B cell (primary cell): ENCODE results near the gene TGFBR3L. TPM values are rescaled to one million over a fixed set of nuclear protein-coding genes. Genes with fewer than 3 reads are reported as not detected.

ENCODE experiments used
- ATAC-seq: fragments of 200-7000 bp; cut with Tn5 transposase; one replicate; pipeline ENCODE4 v1.10.0; 2021; ENCODE audit warnings: low read depth, mild to moderate bottlenecking, moderate number of reproducible peaks, moderate library complexity
- CTCF ChIA-PET: fragments of 350-600 bp; sonication (Branson Sonifier 250); formaldehyde crosslinking; loops from one replicate; lab custom pipeline; 2021; ENCODE audit warnings: antibody characterized with exemption, inconsistent platforms; lab: Charles Lee
- POLR2A ChIA-PET: fragments of 350-600 bp; sonication (Branson Sonifier 250); formaldehyde crosslinking; loops from one replicate; lab custom pipeline; 2021; ENCODE audit warnings: antibody characterized with exemption; lab: Charles Lee
- DNase-seq: peaks from one replicate; pipeline ENCODE4 v3.0.0; 2013
- H2AFZ ChIP-seq: 2 replicates; pipeline ENCODE4 v1.6.1; 2012; ENCODE audit warnings: mild to moderate bottlenecking, low read depth, low read length; ENCODE audit not compliant: insufficient read depth, poor library complexity, severe bottlenecking
- H3K27ac ChIP-seq, 2 donors: 1 replicate in 1 of 2; 2 replicates in 1 of 2; pipeline ENCODE4 v1.5.1; 2012 to 2013; ENCODE audit warnings: low read length in 2 of 2, mild to moderate bottlenecking in 2 of 2, moderate library complexity in 1 of 2
- H3K27me3 ChIP-seq, 4 experiments: fragments of 200-600 bp in 1 of 4; sonication (generic) in 1 of 4; replicated peaks in 1 of 4; 1 replicate in 2 of 4; 2 replicates in 2 of 4; pipeline versions ENCODE4 v1.6.1 to v1.7.0; 2013 to 2016; ENCODE audit warnings: low read length in 3 of 4, mild to moderate bottlenecking in 2 of 4, mixed read lengths in 1 of 4, moderate library complexity in 1 of 4; ENCODE audit not compliant: insufficient read depth in 4 of 4, control insufficient read depth in 3 of 4; ENCODE audit errors: control extremely low read depth in 1 of 4
- H3K36me3 ChIP-seq, 2 experiments: replicated peaks in 1 of 2; 1 replicate in 1 of 2; 2 replicates in 1 of 2; pipeline versions ENCODE4 v1.6.1 to v1.7.1; 2013; ENCODE audit warnings: low read length in 1 of 2; ENCODE audit not compliant: insufficient read depth in 2 of 2, control insufficient read depth in 1 of 2; ENCODE audit errors: control extremely low read depth in 1 of 2, extremely low read depth in 1 of 2
- H3K4me1 ChIP-seq, 2 donors: fragments of 200-600 bp in 1 of 2; sonication (generic) in 1 of 2; 1 replicate in 1 of 2; 2 replicates in 1 of 2; pipeline versions ENCODE4 v1.5.1 to v1.6.1; 2013 to 2017; ENCODE audit warnings: low read length in 2 of 2; ENCODE audit not compliant: control insufficient read depth in 2 of 2, insufficient read depth in 2 of 2
- H3K4me2 ChIP-seq: replicated peaks from 2 replicates; pipeline ENCODE3; 2012; ENCODE audit warnings: mild to moderate bottlenecking, low read depth, low read length; ENCODE audit not compliant: poor library complexity, severe bottlenecking
- H3K4me3 ChIP-seq, 5 experiments: fragments of 200-600 bp in 1 of 5; sonication (generic) in 1 of 5; 1 replicate in 3 of 5; 2 replicates in 2 of 5; pipeline versions ENCODE4 v1.5.1 to v1.7.0; 2011 to 2016; ENCODE audit warnings: low read length in 4 of 5, mild to moderate bottlenecking in 4 of 5, low read depth in 2 of 5, control low read depth in 1 of 5, moderate library complexity in 1 of 5; ENCODE audit not compliant: insufficient read depth in 1 of 5; ENCODE audit errors: control extremely low read depth in 1 of 5, extremely low read depth in 1 of 5
- H3K79me2 ChIP-seq: fragments of 200-600 bp; sonication (generic); one replicate; pipeline ENCODE4 v1.6.0; 2016; ENCODE audit warnings: low read length; ENCODE audit not compliant: control insufficient read depth, insufficient read depth
- H3K9ac ChIP-seq: fragments of 200-600 bp; sonication (generic); 2 replicates; pipeline ENCODE4 v1.6.1; 2017; ENCODE audit warnings: mild to moderate bottlenecking, low read length, moderate library complexity
- H3K9me3 ChIP-seq, 3 donors: one replicate each; pipeline versions ENCODE4 v1.6.1 to v1.7.1; 2013; ENCODE audit warnings: low read length in 2 of 3; ENCODE audit not compliant: control insufficient read depth in 2 of 3, insufficient read depth in 1 of 3; ENCODE audit errors: control extremely low read depth in 1 of 3
- H4K20me1 ChIP-seq: 2 replicates; pipeline ENCODE4 v1.6.0; 2012; ENCODE audit warnings: mild to moderate bottlenecking, low read length; ENCODE audit not compliant: insufficient read depth, control insufficient read depth, poor library complexity, severe bottlenecking
- H3K27ac Mint-ChIP-seq: one replicate; pipeline ENCODE4 v1.8.0; 2021; ENCODE audit warnings: mixed read lengths
- H3K27me3 Mint-ChIP-seq: one replicate; pipeline ENCODE4 v1.8.0; 2021; ENCODE audit warnings: mixed read lengths
- H3K4me1 Mint-ChIP-seq: one replicate; pipeline ENCODE4 v1.8.0; 2021; ENCODE audit warnings: mixed read lengths
- H3K4me3 Mint-ChIP-seq: one replicate; pipeline ENCODE4 v1.8.0; 2021; ENCODE audit warnings: mixed read lengths
- H3K9me3 Mint-ChIP-seq: one replicate; pipeline ENCODE4 v1.8.0; 2022; ENCODE audit warnings: mixed read lengths; ENCODE audit not compliant: insufficient read depth
- EZH2 ChIP-seq: IDR thresholded peaks from 2 replicates; pipeline ENCODE4 v1.6.1; 2012; ENCODE audit warnings: borderline replicate concordance, low read depth, mild to moderate bottlenecking, moderate library complexity, low read length; ENCODE audit not compliant: insufficient read depth, poor library complexity, severe bottlenecking
- WGBS: methylation state at CpG from one replicate; pipeline ENCODE4 v1.1.5; 2013; ENCODE audit warnings: missing lambda C conversion rate; ENCODE audit not compliant: insufficient coverage; 5-methylcytosine and 5-hydroxymethylcytosine counted together
- intact Hi-C: fragments of 100-400 bp; cut with micrococcal nuclease; formaldehyde crosslinking; loops from one replicate; pipeline ENCODE4 v1.10.0; 2022
- polyA plus RNA-seq: library from polyadenylated mRNA; depleted of rRNA; stranded (reverse); fragments of >200 nt; gene quantifications from 2 replicates; pipeline ENCODE4 v1.2.3, GENCODE V29; 2012
- total RNA-seq, 2 donors: library from RNA; stranded (reverse); fragments of 120-200 nt in 1 of 2; gene quantifications; 1 replicate in 1 of 2; 2 replicates in 1 of 2; pipeline versions ENCODE4 v1.2.3 to v1.2.4, GENCODE V29; 2013 to 2022
- TF ChIP-seq, protein P1 (sequence below): fragments of 200-600 bp; IDR thresholded peaks from one replicate; pipeline ENCODE4 v1.8.0; 2022; ENCODE audit warnings: antibody characterized with exemption, mild to moderate bottlenecking

Gene TGFBR3L
- total and polyA plus RNA-seq, 2 donors (not counting 1 experiment from before 2014, with no cell fraction given), result 0.21 to 0.22 TPM

DNA sequence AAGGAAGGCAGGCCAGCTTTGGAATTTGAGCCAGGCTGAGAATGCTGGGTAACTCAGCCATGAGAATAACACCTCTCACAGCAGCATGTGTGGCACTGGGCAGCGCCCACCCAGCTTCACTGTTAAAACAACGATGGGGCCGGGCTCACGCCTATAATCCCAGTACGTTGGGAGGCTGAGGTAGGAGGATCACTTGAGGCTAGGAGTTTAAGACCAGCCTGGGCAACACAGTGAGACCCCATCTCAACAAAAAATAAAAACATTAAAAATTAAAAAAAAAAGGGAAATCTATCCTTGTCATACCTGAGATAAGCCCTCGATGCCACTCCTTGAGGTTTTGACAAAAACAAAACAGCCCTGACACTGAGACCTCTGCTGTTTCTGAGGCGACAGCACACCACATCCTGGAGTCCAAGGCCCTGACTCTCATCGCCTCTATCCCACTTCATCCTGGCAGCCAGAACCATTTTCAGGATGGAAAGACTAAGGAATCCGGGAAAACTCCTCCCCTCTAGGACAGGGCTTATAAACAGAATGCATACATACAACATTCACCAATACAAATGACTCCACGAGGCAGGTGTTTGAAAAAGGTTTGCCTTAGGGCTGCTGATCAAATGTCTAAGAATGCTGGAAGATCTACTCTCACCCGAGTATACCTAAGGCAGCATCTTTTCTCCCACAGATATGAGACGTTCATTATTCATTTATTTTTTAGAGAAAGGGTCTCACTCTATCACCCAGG is 51.5 kb downstream of the TGFBR3L start:
- ATAC-seq (no peak), DNase-seq (no peak)
- H3K4me1 ChIP-seq, result no peaks in the 10 kb centered on the region
- no peak overlapping the region for H3K27ac ChIP-seq
- 96% methylated on average over 6 of the region's 12 CpGs for WGBS
- TF ChIP-seq EZH2, result no peak
- TF ChIP-seq, protein P1, sequence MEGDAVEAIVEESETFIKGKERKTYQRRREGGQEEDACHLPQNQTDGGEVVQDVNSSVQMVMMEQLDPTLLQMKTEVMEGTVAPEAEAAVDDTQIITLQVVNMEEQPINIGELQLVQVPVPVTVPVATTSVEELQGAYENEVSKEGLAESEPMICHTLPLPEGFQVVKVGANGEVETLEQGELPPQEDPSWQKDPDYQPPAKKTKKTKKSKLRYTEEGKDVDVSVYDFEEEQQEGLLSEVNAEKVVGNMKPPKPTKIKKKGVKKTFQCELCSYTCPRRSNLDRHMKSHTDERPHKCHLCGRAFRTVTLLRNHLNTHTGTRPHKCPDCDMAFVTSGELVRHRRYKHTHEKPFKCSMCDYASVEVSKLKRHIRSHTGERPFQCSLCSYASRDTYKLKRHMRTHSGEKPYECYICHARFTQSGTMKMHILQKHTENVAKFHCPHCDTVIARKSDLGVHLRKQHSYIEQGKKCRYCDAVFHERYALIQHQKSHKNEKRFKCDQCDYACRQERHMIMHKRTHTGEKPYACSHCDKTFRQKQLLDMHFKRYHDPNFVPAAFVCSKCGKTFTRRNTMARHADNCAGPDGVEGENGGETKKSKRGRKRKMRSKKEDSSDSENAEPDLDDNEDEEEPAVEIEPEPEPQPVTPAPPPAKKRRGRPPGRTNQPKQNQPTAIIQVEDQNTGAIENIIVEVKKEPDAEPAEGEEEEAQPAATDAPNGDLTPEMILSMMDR, result no peak
- H3K4me3 ChIP-seq, result no peak overlapping the region
- H3K4me2 ChIP-seq, result no peak overlapping the region
- CTCF ChIA-PET, result interaction anchor here (0.6 kb wide), 1 partner anchor 649 kb away, joined by 3 read pairs; no protein-coding TSS in a partner anchor
- H3K9me3 ChIP-seq, result no peaks in the 10 kb centered on the region
- no peaks in the 10 kb centered on the region for H3K27me3 ChIP-seq
- no peak overlapping the region for H3K9ac ChIP-seq
- Mint-ChIP-seq H3K27me3 (no peaks in the 10 kb centered on the region), H3K9me3 (no peaks in the 10 kb centered on the region), H3K4me3 (no peak overlapping the region), H3K4me1 (no peaks in the 10 kb centered on the region), H3K27ac (no peak overlapping the region)
- H3K36me3 ChIP-seq, result peaks cover 3 to 62% of the 10 kb centered on the region in 2 experiments
- no peaks in the 10 kb centered on the region for H3K79me2 ChIP-seq
- intact Hi-C loops, result no loop called here
- H4K20me1 ChIP-seq, result no peaks in the 10 kb centered on the region
- H2AFZ ChIP-seq, result no peak overlapping the region
- POLR2A ChIA-PET, result no interaction called here
